Measurements from ENCODE around the gene SLC39A11.
"Not testable (repeated sequence)": the region's sequence is repeated elsewhere in the genome, so short reads cannot be mapped to it uniquely, and the experiment has no call there.

Gene SLC39A11

DNA sequence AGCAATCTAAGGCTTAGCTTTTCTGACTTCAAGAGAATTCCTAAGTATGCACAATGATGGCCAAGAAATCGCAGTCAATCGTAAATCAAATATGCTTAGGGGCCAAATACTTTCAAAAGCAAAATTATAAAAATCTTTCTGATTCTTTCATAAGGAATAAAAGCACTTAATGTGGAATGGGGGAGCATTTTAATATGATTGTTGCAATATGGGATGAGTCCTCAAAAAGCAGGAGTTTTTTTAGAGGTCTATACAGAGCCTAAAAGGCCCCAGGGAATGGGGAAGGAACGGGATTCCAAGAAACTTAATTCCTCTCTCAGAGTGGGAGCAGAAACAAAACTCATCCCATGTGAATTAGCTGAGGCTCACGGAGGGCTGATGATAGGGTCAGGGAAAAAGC, 14.7 kb upstream of the SLC39A11 start:
- DNase-seq, result no peak

DNA sequence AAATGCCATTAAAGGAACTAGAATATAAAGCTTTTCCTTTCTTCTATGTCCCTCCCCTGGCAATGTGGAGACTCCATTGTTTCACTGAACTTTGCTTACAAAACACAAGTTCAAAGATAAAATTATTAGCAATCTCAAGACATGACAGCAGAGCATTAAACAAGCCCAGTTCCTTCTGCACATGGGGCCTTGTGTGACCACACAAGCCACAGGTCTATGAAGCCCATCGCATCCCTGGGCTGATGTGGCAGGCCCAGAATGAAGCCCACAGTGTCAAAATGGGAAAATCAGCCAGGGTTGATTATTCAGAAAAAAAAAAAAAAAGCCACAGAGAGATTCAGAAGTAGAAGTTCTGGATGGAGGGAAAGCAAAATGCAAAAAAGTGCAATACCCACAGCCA, 12.9 kb upstream of the SLC39A11 start:
- no peak for DNase-seq

DNA sequence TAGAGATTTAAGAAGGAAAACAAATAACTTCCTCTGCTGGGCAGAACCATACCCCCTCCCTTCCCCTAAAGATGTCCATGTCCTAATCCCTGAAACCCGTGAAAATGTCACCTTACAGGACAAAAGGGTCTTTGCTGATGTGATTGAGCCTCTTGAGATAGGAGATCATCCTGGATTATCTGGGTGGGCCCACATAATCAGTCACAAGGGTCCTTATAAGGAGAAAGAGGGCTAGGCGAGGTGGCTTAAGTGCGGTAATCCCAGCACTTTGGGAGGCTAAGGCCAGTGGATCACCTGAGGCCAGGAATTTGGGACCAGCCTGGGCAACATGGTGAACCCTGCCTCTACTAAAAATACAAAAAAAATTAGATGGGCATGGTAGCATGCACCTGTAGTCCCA, 12.0 kb upstream of the SLC39A11 start:
- DNase-seq, result no peak

DNA sequence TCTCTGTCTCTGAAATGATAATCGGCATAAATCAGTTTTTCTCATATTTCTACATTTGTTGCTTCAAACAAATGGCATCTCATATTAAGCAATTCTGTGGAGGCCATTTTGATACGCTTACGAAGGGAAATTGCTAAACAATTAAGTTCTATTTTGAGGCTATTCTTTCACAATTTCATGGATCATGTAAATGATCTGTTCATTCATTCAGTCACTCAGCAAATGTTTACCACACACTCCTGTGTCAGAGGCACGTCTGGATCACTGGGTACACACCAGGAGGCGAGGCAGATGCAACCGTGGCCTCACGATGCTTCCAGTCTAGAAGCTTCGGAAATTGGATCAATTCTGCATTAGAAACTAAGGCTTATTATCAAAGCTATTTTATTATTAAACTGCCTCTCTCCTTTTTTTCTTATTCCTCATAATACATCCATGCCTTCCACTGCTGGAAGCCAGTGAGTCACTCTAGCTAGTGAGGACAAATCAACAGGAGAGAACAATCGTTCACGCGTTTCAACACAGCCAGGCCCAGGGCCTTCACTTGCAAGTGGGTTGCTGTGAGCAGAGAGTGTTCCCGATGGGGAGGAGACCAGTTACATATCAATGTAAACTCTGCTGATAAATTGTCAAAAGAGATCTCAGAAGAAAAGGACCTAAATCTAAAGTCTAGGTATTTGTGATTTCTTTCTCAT, 11.3 kb upstream of the SLC39A11 start:
- DNase-seq, result no peak

DNA sequence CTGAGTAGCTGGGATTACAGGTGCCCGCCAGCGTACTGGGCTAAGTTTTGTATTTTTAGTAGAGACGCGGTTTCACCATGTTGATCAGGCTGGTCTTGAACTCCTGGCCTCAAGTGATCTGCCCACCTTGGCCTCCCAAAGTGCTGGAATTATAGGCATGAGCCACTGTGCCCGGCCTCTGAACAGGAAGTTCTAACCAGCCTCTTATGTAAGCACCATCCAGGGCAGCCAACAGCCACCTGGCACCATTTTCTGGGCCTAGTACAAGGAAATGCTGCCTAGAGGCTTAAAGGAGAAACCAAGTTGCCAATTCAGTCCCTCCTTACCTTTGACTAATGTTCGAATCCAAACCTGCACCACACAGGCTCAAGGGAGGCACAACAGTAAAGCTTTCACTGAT, 8.5 kb upstream of the SLC39A11 start:
- no peak for DNase-seq

DNA sequence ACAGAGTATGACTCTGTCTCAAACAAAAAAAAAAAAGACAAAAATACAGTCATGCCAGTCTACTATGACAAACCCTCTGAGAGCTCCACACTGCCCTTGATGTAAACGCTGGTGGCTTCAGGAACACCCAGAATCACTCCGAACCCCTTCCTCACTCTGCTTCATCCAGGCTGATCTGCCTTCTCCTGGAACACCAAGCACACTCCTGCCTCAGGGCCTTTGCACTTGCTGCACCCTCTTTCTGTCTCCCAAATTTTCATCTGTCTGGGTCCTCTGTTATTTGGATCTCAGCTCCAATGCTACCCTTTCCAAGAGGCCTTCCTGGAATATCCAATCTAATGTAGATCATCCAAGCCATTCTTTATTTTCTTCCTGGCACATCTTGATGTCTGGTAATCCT, 7.9 kb upstream of the SLC39A11 start:
- no peak for DNase-seq

DNA sequence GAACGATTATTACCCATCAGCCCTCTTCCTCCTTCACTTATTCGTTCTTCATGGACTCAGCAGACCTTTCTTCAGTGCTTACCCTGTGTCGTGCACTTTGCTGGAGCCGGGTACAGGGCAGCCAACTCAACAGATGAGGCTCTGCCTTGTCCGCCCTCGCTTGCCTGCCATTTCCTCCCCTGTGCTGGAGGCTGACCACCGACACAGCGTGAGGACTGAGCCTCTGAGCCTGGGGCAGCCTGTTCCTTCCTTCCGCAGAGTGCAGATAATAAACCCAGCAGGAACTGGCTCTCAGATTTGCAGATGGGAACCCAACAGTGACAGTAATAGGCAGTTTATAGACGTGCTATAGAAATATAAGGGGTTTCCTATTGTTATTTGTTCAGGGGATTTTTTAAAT, 7.0 kb upstream of the SLC39A11 start:
- DNase-seq, result no peak

DNA sequence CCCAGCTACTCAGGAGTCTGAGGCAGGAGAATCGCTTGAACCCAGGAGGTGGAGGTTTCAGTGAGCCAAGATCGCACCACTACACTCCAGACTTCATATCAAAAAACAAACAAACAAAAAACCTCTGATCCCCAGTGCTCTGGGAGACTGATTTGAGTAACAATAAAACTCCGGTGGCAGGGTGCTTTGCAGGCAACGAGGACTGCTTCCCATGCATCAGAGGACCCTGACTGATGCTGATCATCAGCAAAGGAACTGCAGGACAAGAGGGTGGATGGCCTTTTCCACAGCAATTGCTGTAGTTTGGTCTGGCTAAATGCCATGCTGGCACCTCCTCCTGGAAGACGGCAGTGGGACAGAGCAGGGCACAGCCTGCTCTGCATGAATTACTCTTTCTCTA, 6.4 kb upstream of the SLC39A11 start:
- no peak for DNase-seq

DNA sequence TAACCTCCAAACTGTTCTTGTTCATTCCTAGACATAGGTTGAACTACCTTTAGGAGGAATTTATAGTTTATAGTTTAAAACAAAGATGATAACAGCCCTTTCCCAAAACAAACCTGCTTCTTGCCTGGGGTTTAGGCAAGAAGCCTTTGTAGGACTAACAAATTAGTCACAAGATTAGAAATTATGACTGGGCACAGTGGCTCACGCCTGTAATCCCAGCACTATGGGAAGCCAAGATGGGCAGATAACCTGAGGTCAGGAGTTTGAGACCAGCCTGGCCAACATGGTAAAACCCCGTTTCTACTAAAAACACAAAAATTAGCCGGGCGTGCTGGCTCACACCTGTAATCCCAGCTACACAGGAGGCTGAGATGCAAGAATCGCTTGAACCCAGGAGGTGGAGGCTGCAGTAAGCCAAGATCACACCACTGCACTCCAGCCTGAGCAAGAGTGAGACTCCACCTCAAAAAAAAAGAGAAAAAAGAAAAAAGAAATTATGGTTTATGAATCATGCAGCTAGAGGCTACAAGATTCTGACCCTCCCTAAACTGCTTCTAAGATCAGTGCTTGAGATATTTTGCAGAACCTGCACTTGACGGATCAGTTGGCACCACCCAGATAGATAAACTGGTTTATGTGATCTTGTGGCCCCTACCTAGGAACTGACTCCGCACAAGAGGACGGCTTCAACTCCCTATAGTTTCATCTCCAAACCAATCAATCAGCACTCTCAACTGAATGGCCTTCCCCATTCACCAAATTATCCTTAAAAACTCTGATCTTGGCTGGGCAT, 5.7 kb upstream of the SLC39A11 start:
- not testable (repeated sequence) for DNase-seq

DNA sequence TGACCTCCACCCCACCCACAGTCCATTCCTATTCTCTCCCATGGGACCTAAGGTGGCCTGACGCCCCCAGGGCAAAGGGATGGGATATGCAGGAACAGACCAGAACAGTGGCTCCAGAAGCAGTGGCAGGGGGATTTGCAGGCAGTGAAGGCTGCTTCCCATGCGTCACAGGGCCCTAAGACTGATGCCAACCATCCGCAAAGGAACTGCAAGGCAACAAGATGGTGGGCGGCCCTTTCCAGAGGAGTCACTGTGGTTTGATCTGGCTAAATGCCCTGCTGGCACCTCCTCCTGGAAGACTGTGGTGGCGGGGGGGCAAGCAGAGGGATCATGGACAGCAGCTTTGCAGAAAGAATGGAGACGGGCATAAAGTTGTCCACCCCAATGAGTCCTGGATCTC, 4.4 kb upstream of the SLC39A11 start:
- no peak for DNase-seq

DNA sequence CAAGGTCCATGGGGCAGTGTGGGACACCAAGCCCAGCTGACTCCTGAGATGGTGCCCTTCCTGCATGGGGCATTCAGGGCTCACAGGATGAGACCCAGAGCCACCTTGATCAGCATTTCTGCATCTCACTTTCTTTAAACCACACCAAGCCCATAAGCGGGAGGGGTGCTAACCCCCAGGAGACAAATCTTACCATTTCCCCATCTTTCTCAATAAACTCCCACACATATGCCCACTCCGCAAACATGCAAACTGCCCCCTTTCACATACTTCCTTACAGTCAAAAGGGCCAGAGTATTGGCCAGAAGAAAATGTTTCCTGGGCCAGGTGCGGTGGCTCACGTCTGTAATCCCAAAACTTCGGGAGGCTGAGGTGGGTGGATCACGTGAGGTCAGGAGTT, 3.7 kb upstream of the SLC39A11 start:
- no peak for DNase-seq

DNA sequence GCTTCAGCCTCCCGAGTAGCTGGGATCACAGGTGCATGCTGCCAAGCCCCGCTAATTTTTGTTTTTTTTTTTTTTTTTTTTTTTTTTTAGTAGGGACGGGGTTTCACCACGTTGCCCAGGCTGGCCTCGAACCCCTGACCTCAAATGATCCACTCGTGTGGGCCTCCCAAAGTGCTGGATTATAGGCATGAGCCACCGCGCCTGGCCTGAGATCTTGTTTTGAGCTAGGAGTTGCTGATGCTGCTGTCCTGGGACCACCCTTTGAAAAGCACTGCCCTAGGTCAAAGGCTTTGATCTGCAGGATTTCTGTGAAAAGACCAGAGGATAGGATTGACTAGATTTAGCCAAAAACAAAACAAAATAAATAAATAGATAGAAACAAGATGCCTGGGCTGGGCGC, 798 bp upstream of the SLC39A11 start:
- DNase-seq, result no peak

DNA sequence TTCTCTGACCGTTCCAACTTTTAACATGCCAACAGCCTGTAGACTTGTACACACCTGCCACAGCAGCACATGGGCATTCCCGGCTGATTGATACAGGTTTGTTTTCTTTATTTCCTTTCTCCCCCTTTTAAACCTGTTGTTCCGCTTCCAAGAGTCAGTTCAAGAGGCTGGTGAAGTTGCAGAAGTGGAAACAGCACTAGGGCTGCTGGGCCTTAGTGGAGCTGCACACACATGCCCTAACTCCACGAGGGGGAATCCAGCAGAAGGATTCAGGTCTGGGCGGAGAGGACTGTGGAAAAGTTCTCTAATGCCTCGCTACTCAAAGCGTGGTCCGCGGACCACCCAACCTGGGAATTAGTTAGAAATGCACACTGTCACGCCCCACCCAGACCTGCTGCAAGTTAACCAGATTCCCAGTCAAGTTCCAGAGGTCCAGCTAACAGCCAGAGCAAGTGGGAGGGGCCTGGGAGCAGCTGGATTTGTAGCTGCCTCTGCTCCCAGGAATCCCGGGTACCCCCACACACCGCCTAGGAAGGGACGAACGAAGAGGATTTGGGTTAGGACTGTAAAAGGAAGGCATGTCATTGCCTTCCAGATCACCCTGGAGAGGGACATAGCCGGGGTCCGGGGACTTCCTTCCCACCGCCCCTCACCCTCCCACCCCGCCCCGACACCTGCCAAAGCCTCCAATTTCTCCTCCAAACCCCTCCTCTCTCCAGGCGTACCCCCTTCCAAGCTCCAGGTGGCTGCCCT, 542 bp downstream of the SLC39A11 start:
- no peak for DNase-seq

DNA sequence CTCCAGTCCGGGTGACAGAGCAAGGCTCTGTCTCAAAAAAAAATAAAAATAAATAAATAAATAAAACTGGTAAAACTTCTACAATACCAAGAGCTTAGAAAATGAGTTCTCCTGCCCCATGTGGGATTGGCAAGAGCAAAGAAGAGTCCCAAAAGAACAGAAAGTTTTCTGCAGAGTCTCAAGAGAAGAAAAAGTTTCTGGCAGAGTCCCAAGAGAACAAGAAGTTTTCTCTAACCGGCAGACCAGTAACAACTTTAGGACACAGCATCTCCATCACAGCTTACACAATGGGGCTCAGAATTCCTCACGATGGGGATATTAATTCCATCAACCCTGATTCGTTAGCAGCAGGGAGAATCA, 1.1 kb downstream of the SLC39A11 start:
- DNase-seq, result no peak

DNA sequence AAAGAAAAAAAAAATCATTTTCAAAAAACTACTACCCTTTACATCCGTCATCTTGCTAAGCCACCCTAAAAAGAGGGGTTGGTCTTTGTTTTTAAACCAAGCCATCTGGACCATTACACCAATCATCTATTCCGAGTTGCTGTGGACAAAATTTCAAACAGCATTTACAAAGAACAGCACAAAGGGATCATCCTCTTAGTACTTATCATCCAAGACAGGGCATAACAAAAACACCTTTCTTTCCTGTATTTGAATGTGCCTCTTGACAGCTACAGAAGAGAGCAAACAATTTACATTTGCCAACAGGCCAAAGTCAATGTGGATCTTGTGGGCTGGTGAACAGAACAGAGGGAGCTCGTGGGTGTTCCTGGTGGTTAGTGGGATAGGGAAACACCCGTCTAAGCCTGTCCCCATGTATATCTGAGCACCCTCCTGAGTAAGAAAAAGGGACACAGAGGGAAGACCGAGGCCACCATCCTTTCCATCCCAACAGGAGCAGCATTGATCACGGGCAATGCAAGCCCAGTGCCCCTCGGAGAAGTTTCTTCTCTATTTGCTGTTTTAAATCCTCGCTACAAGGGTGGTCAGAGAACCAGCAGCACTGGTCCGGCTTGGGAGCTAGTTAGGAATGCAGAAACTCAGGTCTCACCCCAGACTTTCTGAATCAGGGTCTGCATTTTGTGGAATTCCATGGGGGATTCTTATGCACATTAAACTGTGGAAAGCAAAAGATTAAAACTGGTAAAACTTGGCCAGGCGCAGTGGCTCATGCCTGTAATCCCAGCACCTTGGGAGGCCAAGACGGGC, 1.9 kb downstream of the SLC39A11 start:
- no peak for DNase-seq

DNA sequence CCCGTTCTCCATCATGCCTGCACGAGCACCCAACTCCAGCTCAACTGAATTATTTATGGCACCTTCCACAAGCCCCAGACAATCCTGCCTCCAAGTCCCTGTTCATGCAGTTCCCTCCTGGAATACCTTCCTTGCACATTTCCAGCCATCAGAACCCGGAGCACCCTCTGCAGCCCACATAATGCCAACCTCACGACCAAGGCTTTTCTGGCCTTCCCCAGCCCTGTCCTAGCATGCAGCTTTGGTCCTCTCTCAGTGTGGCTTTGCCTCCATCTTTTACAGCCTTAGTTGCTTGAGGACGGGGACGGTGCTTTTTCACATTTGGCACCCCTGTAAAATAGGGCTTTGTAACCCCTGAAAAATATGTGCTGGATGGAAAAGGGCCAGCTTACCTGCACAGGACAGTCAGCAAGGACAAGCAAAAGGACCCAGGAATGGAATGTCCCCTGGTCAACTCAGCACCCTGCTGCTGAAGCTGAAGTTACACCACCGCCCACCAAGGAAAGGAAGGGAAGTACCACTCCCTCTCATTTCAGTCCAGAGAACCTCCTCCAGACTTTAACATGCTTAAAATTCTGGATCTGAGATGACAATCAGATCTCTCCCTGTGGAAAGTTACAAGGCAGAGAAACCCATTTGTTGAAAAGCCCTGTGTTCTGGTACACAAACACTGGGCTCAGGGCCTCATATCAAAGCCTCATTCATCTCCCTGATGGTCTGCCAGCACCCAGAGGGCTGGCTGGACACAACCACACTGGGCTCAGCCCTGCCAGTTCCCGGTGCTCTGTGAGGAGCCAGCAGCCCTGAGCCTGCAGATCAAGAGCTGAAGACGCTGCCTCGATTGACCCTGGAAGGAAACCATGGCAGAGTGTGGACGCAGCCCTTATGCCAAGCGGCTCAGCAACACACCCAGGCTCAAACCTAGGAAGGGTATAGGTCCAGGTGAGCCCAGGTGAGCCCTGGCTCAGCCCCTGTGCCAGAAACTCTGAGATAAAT, 2.9 kb downstream of the SLC39A11 start:
- DNase-seq, result no peak

DNA sequence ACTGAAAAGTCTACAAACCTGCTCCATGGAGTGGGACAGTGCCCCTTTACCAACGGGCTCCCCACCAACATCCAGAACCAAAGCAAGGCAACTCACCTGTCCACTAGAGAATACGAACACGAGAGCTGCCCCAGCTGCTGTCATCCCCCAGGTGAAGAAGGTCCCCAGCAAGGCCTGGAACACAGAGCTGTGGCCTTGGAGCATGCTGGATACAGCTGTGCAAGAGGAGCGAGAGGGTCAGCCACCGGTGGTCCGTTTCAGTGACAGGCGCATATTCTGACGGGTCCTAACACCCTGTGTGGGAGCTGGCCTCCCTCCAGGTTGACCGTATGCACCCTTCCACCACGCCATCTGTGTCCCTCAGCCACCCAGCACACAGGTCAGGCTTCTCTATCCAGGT, 3.9 kb downstream of the SLC39A11 start:
- no peak for DNase-seq

DNA sequence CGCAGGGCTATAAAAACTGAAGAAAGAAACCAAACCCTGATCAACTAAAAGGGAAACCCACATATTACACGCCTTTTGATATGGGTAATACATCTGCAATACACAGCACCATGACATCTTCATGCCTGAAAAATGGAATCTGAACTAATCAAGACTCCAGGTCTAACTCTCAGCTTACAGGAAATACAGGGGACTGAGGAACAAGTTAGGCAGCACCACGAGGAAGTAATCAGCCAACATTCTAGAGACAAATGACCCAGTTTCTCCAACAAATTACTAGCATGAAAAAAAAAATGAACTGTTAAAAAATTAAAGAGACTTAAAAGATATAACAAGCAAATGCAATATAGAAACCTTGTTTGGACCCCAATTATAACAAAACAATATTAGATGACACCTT, 9.1 kb downstream of the SLC39A11 start:
- no peak for DNase-seq

DNA sequence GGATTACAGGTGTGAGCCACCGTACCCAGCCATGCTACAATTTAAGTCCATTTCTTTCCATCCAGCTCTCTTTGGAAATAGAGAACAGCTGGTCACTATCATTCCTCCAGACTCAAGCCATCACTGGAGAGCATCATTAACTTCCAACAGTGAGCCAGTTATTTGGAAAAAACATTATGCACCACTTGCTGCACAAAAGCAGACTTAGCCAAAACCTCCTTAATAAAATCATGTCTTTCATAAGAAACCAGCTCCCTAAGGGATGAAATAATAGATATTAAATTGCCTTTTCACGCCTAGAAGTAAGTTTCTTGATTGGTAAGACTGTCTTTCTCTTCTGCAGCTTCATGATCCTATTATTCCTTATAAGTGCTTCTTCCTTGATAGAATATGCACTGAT, 17.9 kb downstream of the SLC39A11 start:
- DNase-seq, result no peak

DNA sequence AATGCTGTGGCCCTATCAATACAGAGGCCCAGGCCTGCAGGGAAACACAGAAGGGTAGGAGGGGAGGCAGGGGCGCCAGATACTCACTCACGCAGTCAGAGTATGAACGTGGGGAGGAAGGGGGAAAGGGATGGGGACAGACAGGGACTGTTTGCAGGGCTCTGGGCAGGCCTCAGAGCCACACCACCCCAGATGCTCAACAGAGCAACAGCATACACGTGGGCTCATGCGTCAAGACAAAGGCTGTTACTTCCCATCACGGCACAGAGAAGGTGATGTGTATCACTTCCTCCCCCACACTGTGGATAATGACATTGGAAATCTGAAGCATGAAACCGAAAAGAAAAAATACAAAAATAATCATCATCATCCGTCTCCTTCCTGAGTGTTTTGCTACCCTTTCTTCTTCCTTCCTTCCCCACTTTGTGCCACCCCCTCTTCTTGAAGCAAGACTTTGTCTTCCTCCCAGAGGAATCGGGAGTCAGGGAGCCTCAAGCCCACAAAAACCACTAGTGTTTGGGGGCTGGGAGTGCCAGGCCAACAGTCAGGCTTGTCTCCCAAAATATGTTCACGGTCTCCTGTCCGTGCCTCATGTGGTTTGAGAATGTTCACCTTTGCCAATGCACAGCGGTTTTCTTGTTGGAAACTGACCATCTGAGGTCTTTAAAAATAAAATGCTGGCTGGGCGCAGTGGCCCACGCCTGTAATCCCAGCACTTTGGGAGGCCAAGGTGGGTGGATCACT, 20.1 kb downstream of the SLC39A11 start:
- no peak for DNase-seq

All from CD4-positive, alpha-beta T cell treated with Interleukin-21 for 1 hour (primary cell).